A673 (cell line): Measurements from ENCODE around the gene EHD4.

Experiments
- CTCF ChIP-seq: fragments of 300-800, 200-600 bp; sonication (generic); conservative IDR thresholded peaks from 2 replicates; pipeline ENCODE4 v1.5.1; 2017; ENCODE audit warnings: low read depth, mild to moderate bottlenecking, antibody characterized with exemption, low read length, moderate library complexity, mixed read lengths
- EZH2 ChIP-seq: fragments of 200-600 bp; sonication (generic); IDR thresholded peaks from 2 replicates; pipeline ENCODE4 v1.6.1; 2017; ENCODE audit warnings: borderline replicate concordance, low read depth, mild to moderate bottlenecking, mixed read lengths, antibody characterized with exemption, low read length; ENCODE audit not compliant: poor library complexity, severe bottlenecking

GRCh38 chr15:41871175-41871905, 101.0 kb downstream of the EHD4 start:
- no peak for TF ChIP-seq CTCF
- TF ChIP-seq EZH2 = no peak
